Ishikawa (cell line): ENCODE data around the gene ROPN1L.

ENCODE experiments used
- FOXM1 ChIP-seq: IDR thresholded peaks from 2 replicates; pipeline ENCODE4 v1.6.1; 2012; ENCODE audit warnings: low read depth, borderline replicate concordance
- MAX ChIP-seq: IDR thresholded peaks from 2 replicates; pipeline ENCODE4 v1.6.1; 2012
- TAF1 ChIP-seq: IDR thresholded peaks from 2 replicates; pipeline ENCODE4 v1.6.1; 2012; ENCODE audit warnings: low read depth, mild to moderate bottlenecking
- TEAD4 ChIP-seq: IDR thresholded peaks from 2 replicates; pipeline ENCODE4 v1.6.1; 2012
- USF1 ChIP-seq: IDR thresholded peaks from 2 replicates; pipeline ENCODE4 v1.6.1; 2012

- TF ChIP-seq MAX, result no peak
- no peak for TF ChIP-seq TAF1
- no peak for TF ChIP-seq USF1
- TF ChIP-seq TEAD4, result no peak
- no peak for TF ChIP-seq FOXM1
These were observed 63.9 kb downstream of the ROPN1L start for GRCh38 chr5:10505517-10506095.
